Cerebellar cortex (tissue), 1 donor: Measurements from ENCODE around the gene TFAP2C.

ENCODE experiments used
- DNase-seq: peaks from one replicate; pipeline ENCODE4 v3.0.0-alpha.2; 2015; ENCODE audit warnings: low spot score

The TFAP2C gene

DNA sequence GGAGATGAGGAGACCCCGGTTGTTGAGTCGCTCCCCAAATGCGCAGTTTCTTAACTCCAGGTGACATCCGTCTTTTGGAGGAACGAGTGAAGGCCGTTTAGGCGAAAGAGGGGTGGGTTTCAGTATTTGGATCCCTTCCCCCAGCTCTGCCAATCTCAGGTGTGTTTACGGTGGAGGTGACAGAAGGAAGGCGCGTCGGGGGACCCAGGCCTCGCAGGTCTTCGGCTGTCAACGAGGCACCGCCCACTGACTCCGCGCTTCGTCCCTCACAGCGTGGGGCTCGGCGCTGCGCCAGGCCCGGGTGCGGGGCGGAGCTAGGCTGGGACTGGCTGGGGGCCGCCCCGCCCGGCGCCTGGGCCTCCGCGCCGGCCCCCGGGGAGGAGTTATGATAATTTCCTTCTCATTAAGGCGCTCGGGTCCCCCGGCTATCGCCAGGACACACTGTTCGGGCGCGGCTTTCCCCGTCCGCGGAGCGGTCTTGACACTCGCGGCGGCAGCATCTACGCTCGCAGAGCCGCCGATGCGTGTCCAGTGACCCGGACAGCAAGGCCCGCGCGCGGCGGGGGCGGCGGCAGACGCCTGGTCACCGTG, at the start of gene TFAP2C:
TFAP2C (plus strand) TSS at position 434 of the 591 bp plus-strand sequence. CDS start 239 bp downstream, outside the sequence.
- no peak for DNase-seq

DNA sequence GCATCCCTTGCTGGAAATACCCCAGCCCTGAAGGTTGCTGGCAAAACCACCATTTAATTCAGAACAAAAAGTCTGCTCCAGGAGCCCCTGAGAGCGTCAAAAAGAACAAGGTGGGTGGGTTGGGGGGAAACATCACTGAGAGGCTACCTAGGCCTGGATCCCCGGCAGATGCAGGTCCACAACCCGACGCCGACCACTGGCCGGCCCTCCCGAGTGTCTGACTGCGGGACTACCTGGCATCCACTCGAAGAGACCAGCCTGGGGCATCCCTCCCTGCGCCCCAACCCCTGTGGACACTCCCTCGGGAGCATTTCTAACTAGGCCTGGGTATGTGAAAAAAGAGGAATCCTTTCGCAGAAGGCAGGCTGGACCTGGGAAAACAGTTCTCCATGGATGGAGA, 48.9 kb upstream of the TFAP2C start:
- DNase-seq = no peak

DNA sequence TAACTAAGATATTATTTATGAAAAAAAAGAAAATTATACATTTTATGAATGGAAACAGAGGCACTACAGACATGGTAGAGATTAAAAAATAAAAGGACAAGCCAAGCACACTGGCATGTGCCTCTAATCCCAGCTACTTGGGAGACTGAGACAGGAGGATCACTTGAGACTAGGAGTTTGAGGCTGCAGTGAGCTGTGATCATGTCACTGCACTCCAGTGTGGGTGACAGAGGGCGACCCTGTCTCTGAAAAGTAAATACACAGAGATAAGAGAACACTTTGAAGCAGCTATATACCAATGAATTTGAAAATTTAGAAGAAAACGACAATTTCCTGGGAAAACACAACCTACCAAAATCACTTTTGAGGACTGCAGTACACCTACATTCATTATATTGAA, 47.4 kb upstream of the TFAP2C start:
- no peak for DNase-seq

DNA sequence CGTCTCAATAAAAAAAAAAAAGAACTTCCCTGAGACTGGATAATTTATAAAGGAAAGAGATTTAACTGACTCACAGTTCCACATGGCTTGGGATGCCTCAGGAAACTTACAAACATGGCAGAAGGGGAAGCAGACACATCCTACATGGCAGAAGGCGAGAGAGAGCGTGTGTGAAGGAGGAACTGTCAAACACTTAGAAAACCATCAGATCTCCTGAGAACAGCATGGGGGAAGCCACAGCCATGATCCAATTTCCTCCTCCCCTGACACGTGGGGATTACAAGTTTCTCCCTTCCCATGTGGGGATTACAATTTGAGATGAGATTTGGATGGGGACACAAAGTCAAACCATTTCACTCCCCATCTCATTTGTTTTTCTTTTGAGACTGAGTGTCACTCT, 46.6 kb upstream of the TFAP2C start:
- DNase-seq = no peak

DNA sequence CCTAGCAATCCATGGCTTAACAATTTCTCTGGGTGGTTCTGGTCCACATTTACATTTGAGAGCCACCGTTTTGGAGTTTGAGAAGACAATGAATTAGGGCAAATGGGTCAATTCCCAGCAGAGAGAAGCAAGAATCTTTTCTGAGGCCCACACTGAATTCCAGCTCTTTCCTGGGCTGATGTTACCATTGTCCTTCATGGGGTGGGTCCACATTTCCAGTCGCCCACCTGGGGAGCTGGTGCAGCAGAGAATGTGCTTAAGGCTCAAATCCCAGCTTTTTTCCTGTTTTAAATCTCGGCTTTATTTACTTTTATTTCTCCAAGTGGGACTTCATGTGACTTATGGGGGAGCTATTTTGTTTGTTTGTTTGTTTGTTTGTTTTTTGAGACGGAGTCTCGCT, 44.2 kb upstream of the TFAP2C start:
- no peak for DNase-seq

DNA sequence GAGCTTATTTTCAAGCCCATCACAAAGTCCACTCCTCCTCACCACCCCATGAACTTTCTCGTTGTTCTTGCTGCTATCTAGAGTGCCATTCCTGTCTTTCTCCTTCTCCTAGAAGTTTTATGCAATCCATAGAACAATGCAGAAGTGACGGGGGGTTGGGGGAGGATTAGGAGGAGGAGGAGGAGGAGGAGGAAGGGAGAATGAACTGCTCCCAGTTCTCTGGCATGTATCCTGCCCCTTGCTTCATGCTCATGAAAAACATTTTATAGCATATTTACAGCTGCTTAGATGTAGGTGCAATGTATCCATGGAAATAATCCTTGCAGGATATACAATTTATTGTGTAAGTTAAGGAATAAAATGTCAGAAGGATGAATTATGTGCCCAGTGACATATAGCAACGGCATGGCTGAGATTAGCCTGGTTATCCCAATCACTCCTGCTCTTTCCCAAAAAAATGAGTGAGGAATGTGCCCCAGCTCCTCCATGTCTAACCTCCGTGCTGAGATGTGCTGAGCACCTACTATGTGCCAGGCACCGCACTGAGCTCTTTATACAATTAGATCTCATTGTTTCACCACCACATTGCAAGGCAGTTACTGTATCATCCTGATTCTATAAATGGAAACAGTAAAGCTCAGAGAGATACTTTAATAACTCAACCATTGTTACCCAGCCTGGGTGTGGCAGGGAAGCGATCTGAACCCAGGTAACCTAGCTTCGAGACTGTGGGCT, 41.6 kb upstream of the TFAP2C start:
- no peak for DNase-seq

DNA sequence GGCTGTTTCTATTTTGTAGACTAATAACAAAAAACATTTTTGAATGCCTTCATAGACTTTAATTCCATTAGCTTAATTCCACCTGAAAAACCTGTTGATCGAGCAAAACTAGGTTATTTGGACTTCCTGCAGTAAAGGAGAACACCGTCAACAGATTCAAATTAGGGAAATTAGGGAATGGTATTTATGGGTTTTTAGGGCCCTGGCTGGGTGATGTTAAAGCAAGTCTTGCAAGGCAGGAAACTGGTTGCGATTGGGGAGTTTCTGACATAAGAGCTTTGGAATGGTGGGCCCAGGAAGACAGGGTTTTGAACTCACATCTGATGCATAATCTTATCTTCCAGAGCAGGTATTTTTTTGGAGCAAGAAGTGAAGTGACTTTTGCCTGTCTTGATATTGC, 40.1 kb upstream of the TFAP2C start:
- DNase-seq = no peak

DNA sequence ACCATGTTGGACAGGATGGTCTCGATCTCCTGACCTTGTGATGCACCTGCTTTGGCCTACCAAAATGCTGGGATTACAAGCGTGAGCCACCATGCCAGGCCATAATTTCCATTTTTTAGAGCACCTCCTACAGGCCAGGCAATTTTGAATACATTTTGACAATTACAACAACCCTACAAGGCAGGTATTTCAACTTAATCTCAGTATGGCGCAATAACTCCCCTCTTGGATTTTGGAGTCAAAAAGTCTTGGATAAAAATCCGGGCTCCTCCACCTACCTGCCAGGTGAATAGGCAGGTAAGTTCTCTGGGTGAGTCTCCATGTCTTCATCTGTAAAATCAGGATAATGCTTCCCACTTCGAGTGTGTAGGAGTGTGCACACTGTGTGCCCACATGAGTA, 39.5 kb upstream of the TFAP2C start:
- DNase-seq = no peak

DNA sequence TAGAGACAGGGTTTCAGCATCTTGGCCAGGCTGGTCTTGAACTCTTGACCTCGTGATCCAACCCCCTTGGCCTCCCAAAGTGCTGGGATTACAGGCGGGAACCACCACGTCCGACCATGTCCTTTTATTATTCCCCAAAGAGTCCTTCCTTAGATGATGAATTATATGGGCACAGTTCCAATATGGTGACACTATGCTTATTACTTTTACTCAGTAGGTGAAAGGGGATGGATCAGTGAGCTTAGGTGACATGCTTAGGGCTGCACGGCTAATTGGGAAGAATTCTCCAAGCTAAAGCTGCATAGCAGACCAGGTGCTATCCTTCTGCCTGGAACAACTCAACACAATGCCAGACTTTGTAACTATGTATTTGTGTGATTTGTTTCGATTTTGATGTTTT, 38.2 kb upstream of the TFAP2C start:
- DNase-seq = no peak

DNA sequence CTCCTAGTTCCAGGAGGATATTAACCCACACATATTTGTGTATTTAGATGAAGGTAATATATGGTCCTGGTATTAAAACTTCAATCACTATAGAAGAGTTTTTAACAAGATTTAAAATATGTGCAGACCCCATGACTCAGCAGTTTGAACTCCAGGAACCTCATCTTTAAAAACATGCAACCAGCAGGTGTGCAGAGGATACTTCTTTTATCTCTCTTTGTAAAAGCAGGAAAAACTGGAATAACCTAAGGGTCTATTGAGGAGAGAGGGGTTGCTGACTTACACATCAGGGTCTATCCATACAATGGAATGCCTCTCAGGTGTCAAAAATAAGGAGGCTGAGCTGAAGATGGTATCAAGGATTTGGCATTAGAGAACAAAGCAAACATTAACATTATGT, 36.9 kb upstream of the TFAP2C start:
- no peak for DNase-seq

DNA sequence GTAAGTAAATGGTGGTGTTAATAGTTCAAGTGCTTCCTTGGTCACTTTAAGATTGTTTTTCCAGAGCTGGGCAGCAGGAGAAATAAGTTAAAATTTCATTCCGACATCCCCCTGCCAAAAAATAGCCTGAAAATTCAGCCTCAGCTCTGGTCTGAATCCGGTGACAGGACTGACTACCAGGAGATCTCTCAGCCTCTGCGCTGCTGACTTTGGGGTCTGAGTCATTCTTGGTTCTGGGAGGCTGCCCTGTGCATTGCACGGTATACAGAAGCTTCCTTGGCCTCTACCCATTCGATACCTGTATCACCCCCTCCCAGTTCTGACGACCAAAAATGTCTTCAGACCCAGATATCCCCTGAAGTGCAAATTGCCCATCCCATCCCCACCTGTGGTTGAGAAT, 36.3 kb upstream of the TFAP2C start:
- no peak for DNase-seq

DNA sequence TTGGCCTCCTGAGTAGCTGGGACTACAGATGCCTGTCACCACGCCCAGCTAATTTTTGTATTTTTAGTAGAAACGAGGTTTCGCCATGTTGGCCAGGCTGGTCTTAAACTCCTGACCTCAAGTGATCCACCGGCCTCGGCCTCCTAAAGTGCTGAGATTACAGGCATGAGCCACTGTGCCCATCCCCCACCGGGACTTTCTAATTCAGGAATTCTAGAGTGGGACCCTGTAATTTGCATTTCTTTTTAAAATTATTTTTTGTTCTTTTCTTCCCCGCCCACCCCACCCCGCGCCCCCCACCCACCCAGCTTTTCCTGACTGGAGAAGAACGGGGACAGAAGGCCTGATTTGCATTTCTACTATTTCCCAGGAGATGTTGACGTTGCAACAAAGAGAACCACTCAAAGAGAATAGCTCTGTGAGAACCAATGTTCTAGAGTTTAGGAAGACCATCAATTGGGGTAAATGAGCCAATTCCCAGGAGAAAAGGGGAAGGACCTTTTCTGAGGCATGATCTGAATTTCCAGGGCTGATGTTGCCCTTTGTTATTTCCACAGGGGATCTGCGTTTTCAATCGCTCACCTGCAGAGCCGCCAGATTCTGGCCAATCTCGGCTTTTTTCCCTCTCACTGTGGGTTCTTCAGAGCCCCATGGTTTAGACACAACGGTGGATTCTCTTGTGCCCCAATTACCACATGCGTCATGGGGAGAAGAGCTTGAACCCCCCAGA, 33.2 kb upstream of the TFAP2C start:
- no peak for DNase-seq

DNA sequence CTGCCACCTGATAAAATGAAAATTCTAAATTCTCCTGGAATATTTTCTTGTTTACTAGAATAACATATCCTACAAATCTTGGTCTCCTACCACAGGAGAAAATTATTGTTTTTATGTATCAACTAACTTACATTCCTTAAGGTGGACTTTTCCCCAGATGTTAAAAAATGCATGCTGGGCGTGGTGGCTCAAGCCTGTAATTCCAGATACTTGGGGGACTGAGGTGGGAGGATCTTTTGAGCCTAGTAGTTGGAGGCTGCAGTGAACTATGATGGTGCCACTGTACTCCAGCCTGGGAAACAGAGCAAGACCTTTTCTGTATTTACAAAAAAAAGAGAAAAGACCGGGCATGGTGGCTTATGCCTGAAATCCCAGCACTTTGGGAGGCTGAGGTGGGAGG, 27.9 kb upstream of the TFAP2C start:
- no peak for DNase-seq

DNA sequence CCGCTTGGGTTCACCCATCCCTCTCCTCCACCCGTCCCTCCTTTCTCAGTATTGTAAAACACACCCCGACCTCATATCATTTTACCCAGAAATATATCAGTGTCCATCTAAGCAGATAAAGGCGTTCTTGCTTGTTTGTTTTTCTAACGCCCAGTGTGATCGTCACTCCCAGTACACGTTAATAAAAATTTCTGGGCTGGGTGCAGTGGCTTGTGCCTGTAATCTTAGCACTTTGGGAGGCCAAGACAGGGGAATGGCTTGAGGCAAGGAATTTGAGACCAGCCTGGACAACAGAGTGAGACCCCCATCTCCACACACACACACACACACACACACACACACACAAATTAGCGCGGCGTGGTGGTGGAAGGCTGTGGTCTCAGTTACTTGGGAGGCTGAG, 24.4 kb upstream of the TFAP2C start:
- no peak for DNase-seq

DNA sequence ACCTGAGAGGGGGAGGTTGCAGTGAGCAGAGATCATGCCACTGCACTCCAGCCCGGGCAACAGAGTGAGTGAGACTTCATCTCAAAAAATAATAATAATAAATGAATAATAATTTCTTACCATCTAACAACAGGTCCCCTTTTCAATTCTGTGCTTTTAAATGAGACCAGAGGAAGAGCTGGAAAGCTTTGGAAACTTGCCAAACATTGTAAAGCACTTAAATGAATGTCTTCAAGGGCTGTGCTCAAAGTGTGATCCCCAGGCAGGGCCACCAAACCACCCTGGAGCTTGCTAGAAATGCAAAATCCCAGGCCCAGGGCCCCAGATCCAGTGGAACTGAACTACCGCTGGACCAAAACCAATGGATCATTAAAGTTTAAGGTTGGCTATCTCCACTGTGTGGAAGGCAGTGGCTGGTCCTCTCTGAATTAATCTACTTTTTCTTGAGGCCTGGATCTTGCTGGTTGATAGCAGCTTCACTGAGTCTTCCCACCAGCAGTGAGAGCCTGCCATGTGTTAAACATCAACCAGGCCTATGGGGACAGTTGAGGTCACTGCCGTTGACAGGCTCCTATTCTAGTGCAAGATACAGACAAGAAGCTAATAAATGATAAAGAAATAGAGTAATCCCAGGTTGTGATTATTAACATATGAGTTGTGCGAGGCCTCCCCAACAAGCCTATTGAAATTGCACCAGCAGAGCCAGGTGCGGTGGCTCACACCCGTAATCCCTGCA, 23.7 kb upstream of the TFAP2C start:
- DNase-seq = no peak

DNA sequence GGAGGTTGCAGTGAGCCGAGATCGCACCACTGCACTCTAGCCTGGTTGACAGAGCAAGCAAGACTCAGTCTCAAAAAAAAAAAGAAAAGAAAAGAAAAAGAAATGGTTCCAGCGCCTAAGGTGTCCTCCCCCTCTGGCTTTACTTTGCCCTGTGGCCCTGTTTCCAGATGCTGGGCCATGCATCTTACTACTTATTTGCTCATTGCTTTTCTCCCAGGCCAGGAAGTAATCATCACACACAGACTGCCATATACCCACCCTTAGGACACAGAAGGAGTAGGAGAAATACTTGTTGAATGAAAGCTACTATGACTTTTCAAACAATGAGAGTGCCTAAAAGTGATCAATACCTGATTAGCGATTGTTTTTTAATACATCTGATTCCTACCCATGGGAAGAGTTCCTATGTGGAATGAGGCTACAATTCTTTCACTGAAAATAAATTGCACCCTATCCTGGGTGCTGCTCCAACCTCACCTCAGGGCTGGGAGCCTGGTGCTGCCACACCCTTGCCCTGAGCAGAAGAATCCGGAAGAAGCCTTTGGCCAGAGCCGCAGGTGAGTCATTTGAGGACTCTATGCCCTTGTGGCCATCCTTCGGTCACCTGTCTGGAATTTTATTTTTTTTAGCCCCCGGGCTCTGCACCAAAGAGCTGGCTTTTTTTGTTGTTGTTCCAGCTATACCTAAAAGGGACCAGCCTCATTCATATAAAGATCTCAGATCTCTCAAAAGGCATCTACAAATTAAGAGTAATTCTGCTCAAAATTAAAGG, 22.7 kb upstream of the TFAP2C start:
- DNase-seq = no peak

DNA sequence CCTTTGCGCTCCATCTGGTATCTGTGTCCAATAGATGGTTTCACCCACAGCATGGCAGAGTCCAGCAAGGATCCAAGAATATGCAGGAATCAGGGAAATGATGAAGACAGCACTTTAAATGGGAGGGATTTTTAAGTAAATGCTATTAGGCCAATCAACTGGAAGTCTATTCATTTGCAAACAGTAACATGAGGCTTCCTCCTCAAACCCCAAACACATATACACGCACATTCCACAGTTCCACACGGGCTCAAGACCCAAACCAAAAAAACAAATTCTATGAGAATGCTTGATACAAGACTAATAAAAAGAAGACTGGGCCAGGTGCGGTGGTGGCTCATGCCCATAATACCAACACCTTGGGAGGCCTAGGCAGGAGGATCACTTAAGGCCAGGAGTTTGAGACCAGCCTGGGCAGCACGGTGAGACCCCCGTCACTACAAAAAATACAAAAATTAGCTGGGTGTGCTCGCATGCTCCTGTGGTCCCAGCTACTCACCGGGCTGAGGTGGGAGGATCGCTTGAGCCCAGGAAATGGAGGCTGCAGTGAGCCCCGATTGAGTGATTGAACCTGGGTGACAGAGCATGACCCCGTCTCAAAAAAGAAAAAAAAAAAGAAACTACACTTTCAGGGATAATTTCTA, 21.9 kb upstream of the TFAP2C start:
- DNase-seq = no peak

DNA sequence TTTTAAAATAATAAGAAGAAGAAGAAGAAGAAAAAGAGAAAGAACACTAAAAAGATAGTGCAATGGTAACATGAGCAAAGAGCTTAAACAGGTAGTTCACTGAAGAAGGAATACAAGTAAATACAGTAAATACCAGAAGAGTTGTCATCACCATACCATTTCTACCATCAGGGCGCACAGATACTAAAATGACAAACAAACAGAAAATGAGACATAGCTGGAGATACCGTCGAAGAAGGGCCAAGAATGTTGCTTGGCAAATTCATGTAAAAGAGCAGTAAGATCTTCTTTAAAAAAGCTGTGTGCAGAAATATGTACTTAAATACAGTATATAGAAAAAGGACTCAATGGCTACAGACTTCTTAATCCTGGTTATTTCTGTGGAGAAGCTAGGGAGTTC, 20.7 kb upstream of the TFAP2C start:
- no peak for DNase-seq

DNA sequence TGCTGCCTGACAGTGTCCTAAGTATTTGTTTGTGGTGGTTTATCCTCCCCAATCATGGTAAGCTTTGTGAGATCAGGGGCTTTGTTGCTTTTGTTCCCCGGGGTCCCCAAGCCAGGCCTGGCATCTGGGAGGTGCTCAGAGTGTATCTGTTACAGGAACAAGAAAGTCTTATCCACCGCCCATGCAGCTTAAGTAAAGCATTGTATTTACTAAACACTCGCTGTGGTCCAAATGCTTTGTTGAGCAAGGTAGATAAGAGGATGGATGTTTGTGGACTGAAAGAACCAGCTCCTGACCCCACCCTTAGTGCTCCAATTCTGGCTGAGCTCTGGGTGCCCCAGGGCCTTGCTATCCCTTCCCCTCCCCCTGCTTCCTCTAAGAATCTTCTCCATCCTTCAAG, 19.8 kb upstream of the TFAP2C start:
- no peak for DNase-seq

DNA sequence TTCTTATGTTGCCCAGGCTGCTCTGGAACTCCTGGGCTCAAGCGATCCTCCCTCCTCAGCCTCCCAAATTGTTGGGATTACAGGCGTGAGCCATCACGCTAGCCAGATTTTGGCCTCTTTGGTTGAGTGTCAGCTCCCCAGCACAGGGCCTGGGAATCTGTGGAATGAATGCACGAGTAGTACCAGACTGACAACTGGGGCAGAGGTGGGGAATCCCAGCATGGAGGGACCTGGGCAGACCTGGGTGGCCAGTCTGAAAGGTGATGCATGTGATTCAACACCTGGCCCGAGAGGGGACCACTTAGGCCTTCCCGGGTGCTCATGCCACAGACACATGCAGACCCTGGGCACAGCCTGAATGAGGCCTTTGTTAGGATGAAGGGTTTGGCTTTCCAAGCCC, 19.0 kb upstream of the TFAP2C start:
- no peak for DNase-seq

DNA sequence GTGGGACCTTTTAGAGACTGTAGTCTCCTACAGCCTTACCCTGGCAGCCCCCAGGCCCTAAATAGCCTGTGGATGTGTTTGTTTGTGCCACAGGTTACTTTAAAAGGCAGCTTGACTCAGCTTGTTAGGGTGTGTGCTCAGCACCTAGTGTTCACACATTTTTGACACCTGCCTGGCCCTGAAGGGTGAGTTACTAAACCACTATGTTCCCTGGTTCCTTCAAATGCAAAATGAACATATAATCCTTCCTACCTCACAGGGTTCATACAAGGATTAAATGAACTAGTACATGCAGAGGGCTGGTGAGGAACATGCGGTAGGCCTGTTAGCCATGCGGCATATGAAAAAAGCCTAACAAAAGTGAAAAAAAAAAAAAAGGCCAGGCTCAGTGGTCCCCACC, 14.9 kb upstream of the TFAP2C start:
- no peak for DNase-seq
